HG03460 (cell line): Measurements from ENCODE around the gene POU2F2.

Experiments
- ATAC-seq: cut with Tn5 transposase; IDR thresholded peaks from one replicate; pipeline ENCODE4 v1.9.1; 2021; ENCODE audit not compliant: unreplicated experiment

POU2F2 gene

GRCh38 chr19:42155796-42156195, 23.6 kb upstream of the POU2F2 start:
- no peak for ATAC-seq

- ATAC-seq, result no peak
These were observed 22.5 kb upstream of the POU2F2 start for GRCh38 chr19:42154471-42155323.

- ATAC-seq, result no peak
These were observed 21.6 kb upstream of the POU2F2 start for GRCh38 chr19:42153672-42154433.

GRCh38 chr19:42152910-42153671, 20.8 kb upstream of the POU2F2 start:
- no peak for ATAC-seq

GRCh38 chr19:42151782-42152684, 19.8 kb upstream of the POU2F2 start:
- no peak for ATAC-seq

GRCh38 chr19:42150911-42151361, 18.7 kb upstream of the POU2F2 start:
- no peak for ATAC-seq

- no peak for ATAC-seq
These were observed 18.1 kb upstream of the POU2F2 start for GRCh38 chr19:42150364-42150763.

GRCh38 chr19:42149447-42150202, 17.4 kb upstream of the POU2F2 start:
- no peak for ATAC-seq

- no peak for ATAC-seq
These were observed 16.0 kb upstream of the POU2F2 start for GRCh38 chr19:42148266-42148665.

GRCh38 chr19:42143341-42144234, 11.3 kb upstream of the POU2F2 start:
- no peak for ATAC-seq

- no peak for ATAC-seq
These were observed 8.0 kb upstream of the POU2F2 start for GRCh38 chr19:42140125-42140754.

- no peak for ATAC-seq
These were observed 2.4 kb upstream of the POU2F2 start for GRCh38 chr19:42134535-42135070.

- ATAC-seq, result no peak
These were observed 744 bp upstream of the POU2F2 start for GRCh38 chr19:42132851-42133528.

GRCh38 chr19:42131149-42132029, 857 bp downstream of the POU2F2 start:
- no peak for ATAC-seq

GRCh38 chr19:42130254-42130573, 2.0 kb downstream of the POU2F2 start:
- ATAC-seq, result no peak
